Suppressor macrophage (primary cell): ENCODE measurements around the gene HAUS5.
A peak's percentile ranks its signal among the peaks of the same experiment; 100 is the strongest.

Experiments used
- DNase-seq, 4 experiments: peaks; one replicate each; pipeline ENCODE4 v3.0.0-alpha.2; 2020 to 2022

The HAUS5 gene

DNA sequence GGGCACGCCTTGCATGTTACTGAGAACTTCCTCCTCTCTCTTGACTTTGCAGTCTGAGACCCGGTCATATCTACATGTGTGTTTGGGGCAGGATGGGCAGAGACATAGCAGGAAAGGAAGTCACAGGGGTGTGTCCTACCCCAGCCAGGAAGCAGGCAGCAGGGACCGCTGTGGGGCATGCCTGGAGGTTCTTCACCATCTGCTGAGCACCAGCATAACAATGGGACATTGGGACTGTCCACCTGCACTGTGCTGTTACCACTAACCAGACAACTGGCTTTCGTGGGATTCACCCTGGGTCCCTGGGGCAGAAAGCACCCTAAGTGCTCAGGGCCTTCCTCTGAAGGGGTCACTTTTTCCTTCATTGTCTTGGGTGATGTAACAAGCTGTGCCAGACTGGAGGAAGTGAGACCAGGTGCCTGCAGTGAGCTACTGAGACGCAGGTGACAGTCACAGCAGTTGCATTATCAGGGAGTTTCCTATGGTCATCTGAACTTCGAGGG is 2.6 kb upstream of the HAUS5 start:
- peak in 2 of 4 experiments; percentile 21 to 28 for DNase-seq

DNA sequence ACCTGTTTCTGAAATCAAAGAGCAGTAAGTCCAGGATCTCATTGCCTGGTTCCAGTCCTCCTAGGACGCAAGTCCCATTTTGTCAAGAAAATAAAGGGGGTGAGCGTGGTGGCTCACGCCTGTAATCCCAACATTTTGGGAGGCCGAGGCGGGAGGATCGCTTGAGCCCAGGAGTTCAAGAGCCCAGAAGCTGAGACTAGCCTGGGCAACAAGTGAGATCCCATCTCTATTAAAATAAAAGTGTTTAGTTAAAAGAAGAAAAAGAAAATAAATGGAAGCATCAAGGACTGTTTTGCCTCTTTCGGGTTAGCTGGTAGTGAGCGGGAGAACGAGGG is 344 bp upstream of the HAUS5 start:
- no peak for DNase-seq

GRCh38 chr19:35613574-35613973 is 1.0 kb downstream of the HAUS5 start:
- no peak for DNase-seq

DNA sequence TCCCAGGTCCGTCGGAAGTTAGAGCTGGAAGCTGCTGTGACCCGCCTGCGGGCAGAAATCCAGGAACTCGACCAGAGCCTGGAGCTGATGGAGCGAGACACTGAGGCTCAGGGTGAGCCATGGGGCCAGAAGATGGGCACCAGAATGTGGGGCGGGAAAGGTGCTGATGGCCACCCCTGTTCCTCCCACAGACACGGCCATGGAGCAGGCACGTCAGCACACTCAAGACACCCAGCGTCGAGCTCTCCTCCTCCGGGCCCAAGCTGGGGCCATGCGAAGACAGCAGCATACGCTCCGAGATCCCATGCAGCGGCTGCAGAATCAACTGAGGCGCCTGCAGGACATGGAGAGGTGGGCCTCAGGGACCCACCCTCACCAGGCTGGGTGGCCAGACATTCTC is 2.5 kb downstream of the HAUS5 start:
- no peak for DNase-seq

DNA sequence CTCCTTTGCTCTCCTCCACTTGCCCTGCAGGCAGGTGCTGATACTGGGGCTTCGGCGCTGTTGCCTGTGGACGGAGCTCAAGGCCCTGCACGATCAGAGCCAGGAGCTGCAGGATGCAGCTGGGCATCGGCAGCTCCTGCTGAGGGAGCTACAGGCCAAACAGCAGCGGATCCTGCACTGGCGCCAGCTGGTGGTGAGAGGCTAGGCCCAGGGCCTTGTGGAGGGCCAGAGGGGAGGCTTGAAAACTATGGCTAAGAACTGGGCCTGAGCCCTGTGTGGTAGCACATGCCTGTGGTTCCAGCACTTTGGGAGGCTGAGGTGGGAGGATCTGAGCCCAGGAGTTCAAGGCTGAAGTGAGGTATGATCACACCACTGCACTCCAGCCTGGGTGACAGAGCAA is 6.3 kb downstream of the HAUS5 start:
- DNase-seq, result no peak

DNA sequence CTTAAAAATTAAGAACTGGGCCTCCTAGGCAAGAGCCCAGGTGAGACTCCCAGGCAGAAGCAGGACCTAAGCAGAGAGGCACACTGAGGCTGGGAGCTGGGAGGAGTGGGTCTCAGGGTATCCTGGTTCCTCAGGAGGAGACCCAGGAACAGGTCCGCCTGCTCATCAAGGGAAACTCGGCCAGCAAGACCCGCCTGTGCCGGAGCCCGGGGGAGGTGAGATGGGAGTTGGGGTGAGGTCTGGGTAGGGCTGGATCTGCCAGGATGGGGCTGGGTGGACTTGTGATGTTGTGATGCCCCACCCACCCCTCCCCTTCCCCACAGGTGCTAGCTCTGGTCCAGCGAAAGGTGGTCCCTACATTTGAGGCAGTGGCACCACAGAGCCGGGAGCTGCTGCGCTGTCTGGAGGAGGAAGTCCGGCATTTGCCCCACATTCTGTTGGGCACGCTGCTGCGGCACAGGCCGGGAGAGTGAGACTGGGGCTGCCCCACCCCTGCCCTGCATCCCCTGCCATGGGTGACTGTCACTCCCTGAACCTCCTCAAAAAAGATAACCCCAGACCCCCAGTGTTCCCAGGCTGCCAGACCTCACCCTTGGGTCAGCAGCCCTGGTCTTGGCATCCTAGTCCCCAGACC is 6.9 kb downstream of the HAUS5 start:
- no peak for DNase-seq

DNA sequence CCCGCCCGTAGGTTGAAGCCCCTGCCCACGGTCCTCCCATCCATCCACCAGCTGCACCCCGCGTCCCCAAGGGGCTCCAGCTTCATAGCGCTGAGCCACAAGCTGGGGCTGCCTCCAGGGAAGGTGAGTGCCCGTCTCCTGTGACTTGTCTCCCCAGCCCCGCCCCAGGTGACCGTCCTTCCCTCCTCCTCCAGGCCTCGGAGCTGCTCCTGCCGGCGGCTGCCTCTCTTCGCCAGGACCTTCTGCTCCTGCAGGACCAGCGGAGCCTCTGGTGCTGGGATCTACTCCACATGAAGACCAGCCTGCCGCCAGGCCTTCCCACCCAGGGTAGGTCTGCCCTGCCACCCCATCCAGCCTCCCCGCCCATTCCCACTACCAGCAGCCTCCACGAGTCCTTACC is 7.5 kb downstream of the HAUS5 start:
- no peak for DNase-seq

GRCh38 chr19:35621708-35622107 is 9.2 kb downstream of the HAUS5 start:
- no peak for DNase-seq

DNA sequence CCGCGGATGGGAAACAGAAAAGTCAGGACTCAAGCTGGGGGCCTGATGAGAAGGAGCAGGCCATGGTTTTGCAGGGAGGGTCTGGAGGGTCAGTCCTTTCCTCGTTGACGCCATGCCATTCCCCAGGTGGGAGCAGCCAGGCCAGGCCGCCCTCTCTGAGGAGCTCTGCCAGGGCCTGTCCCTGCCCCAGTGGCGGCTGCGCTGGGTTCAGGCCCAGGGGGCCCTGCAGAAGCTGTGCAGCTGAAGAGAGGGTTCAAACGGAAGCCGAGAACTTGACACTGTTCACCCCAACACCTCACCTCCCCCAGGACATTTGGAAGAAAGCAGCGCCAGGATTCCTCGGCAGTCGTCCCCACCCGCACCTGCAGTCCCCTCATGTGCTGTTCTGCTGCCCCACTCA is 10.2 kb downstream of the HAUS5 start:
- DNase-seq, result no peak

DNA sequence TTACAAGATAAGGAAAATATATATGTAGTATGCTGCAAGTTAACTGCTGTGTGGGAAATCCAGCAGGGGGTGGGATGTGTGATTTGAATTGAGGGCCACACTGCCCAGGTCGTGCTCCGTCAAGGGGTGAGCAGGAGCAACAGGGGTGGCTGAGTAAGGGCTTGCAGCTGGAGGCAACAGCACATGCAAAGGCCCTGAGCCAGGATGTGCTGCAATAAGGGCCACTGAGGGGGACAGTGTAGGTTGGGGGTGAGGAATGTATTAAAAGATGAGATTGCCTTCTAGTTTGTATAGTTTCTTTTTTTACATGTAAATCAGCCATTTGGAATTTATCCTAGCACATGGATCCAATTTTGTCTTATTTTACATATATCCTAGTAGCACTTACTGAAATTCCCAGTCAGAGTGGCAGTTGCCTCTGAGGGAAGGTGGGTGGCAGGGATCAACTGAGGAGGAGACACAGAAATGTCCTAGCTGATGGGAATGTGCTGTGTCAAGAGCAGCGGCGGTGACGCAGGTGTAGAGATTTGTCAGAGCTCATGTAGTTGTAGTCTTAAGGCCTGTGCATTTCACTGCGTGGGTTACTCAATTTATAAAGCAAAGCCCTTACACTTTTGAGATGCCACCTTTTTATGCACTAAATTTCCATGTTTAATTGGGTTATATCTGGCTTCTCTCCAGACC is 10.9 kb downstream of the HAUS5 start:
- DNase-seq, result no peak

- DNase-seq, result no peak
Measured at GRCh38 chr19:35628264-35628564, 15.7 kb downstream of the HAUS5 start.

DNA sequence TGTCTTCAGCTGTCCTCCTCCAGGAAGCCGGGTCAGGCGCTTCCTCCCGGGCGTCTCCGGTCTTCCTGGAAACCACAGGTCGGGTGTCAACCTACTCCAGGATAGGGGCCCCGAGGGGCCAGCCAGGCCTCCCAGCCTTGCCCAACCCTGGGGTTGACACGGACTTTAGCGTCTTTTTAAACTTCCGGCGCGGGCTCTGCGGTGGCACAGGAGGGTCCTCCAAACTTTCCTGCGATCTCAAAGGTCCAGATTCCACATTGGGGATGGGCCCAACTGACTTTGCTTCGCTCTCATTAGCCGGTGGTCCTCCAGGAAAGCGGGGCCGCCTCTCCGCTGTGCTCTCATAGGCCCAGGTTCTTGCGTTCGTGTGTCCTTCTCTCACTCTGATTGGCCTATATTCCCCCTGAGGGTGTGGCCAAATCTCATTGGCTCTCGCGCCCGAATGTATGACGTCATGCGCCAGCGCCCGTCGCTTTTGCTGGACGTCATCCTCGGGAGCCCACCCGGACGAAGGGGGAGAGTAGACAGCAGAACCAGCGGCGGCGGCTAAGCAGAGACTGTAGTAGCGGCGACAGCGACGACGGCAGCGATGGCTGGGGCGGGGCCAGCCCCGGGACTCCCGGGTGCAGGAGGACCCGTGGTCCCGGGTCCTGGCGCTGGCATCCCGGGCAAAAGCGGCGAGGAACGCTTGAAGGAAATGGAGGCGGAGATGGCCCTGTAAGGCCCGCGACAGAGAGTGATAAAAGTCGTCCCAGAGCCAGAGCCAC is 16.2 kb downstream of the HAUS5 start, which contains the start of gene RBM42:
TSS of gene RBM42 (plus strand) at position 472 of the 767 bp plus-strand sequence. CDS start at position 590, 118 bp downstream.
- DNase-seq, result peak; percentile 98 to 100 (median 99)

GRCh38 chr19:35629332-35629633 is 16.7 kb downstream of the HAUS5 start:
- DNase-seq, result no peak

- DNase-seq, result no peak
Measured at GRCh38 chr19:35633727-35634440, 21.3 kb downstream of the HAUS5 start.

- no peak for DNase-seq
Measured at GRCh38 chr19:35636651-35637050, 24.1 kb downstream of the HAUS5 start.

GRCh38 chr19:35637165-35637564 is 24.6 kb downstream of the HAUS5 start:
- no peak for DNase-seq

DNA sequence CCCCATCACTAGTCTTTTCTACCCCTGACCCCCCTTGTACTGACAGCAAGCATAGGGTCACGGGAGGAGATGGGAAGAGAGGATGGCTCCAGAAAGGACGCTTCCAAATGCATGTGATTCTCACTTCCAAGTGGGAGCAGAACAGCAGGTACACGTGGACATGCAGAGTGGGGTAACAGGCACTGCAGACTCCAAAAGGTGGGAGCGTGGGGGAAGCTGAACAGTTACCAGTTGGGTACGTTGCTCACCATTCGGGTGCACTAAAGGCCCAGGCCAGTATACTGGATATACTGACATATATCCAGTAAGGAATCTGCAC is 26.7 kb downstream of the HAUS5 start:
- DNase-seq, result no peak

- DNase-seq, result no peak
Measured at GRCh38 chr19:35639863-35640262, 27.3 kb downstream of the HAUS5 start.

GRCh38 chr19:35641515-35642151 is 29.1 kb downstream of the HAUS5 start, which contains the start of gene ETV2:
Gene ETV2 (plus strand): TSS chr19:35641745. CDS start chr19:35642461, 716 bp downstream.
- DNase-seq, result peak; percentile 40 to 56 (median 44)

DNA sequence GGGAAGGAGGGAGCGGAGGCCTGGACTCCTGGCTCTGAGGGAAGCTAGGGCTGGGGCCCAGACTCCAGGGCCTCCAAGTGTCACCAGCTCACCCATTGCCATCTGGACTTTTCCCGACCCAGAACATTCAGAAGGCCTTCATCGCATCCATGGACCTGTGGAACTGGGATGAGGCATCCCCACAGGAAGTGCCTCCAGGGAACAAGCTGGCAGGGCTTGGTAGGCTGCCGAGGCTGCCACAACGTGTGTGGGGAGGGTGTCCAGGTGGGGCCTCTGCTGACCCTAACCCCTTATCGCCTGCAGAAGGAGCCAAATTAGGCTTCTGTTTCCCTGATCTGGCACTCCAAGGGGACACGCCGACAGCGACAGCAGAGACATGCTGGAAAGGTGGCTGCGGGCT is 29.8 kb downstream of the HAUS5 start:
- DNase-seq, result no peak

DNA sequence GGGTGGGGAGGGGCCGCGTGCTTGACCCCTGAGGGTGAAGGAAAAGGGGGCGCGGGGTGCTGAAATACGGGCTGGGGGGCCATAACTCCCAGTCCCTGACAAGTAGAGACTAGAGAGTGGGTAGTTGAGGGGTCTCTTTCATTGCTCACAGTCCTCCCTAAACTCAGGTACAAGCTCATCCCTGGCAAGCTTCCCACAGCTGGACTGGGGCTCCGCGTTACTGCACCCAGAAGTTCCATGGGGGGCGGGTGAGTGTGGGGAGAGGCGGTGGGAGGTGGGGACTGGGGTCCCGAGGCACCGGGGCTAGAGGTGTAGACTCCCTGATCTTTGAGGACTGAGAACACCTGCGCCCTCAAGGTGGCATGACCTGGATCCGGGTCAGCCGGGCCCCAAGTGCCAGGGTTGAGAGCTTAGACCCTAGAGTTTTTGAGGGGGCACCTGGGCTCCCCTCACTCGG is 30.3 kb downstream of the HAUS5 start:
- DNase-seq, result no peak

DNA sequence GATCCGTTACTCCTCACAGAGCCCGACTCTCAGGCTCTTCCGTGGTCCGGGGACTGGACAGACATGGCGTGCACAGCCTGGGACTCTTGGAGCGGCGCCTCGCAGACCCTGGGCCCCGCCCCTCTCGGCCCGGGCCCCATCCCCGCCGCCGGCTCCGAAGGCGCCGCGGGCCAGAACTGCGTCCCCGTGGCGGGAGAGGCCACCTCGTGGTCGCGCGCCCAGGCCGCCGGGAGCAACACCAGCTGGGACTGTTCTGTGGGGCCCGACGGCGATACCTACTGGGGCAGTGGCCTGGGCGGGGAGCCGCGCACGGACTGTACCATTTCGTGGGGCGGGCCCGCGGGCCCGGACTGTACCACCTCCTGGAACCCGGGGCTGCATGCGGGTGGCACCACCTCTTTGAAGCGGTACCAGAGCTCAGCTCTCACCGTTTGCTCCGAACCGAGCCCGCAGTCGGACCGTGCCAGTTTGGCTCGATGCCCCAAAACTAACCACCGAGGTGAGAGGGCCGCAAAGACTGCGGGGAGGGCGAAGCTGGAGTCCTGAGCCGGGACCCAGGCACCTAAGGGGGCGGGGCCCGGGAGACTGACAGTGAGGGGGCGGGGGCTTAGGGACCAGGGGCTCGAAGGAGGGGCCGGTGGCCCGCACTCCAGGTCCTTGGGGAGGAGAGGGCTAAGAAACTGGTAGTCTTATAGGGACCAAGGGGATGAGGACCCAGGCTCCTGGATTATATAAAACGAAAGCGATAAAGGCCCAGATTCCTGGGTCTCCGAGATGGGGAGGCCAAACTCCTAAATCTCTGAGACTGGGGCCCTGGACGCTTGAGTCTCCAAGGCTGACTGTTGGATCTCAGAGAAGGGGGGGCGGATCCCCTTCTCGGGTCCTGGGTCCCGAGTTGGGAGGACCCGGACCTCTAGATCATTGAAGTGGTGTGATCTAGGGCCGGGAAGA is 31.0 kb downstream of the HAUS5 start:
- peak; percentile 74 to 87 (median 80) for DNase-seq
